ENCODE data around the gene P2RY2. TPM values are rescaled to one million over a fixed set of nuclear protein-coding genes. Genes with fewer than 3 reads are reported as not detected.

P2RY2 gene
- total and polyA plus RNA-seq, 7 donors: 0.16 to 6.2 (median 3.6) TPM; not detected in 3

DNA sequence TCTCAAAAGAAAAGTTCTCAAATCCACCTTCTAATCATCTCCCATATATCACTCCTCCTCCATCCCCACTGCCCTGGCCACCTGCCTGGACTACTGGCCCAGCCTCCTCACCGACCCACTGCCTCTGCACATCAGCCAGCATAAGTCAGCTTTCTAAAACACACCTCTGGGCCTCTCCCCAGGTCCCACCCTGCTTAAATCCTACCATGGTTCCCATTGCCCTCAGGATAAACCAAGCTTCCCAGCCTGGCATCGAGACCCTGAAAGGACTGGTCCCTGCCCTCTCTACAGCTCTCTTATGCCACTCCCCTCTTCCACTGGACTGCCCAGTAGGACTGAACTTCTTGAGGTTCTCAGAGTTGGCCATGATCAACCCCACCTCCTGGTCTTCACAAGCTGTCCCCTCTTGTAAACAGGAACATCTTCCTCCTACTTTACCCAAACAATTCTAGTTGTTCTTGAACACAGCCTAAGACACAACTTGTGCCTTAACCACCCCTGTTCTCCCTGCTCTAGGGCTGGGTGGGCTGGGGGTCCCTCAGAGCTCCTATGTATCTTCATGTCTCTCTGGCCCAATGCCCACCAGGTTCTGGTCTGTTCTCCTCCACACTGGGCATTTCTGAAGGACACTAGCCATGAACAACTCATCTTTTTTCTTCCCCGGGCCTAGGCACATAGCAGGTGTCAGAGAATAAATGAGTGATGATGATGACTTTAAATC, 41.5 kb downstream of the P2RY2 start:
- TF ChIP-seq EP300 (IDR thresholded peaks at IDR 0.05) (no peak), POLR2A (IDR thresholded peaks at IDR 0.05) (no peak), POLR2AphosphoS5 (IDR thresholded peaks at IDR 0.05) (no peak)
- TF ChIP-seq, protein P1, sequence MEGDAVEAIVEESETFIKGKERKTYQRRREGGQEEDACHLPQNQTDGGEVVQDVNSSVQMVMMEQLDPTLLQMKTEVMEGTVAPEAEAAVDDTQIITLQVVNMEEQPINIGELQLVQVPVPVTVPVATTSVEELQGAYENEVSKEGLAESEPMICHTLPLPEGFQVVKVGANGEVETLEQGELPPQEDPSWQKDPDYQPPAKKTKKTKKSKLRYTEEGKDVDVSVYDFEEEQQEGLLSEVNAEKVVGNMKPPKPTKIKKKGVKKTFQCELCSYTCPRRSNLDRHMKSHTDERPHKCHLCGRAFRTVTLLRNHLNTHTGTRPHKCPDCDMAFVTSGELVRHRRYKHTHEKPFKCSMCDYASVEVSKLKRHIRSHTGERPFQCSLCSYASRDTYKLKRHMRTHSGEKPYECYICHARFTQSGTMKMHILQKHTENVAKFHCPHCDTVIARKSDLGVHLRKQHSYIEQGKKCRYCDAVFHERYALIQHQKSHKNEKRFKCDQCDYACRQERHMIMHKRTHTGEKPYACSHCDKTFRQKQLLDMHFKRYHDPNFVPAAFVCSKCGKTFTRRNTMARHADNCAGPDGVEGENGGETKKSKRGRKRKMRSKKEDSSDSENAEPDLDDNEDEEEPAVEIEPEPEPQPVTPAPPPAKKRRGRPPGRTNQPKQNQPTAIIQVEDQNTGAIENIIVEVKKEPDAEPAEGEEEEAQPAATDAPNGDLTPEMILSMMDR (IDR thresholded peaks at IDR 0.05): no peak
- 77 to 94% methylated on average over 3 of the region's 3 CpGs for WGBS, 2 donors
- Histone ChIP-seq H3K4me3 (no peak overlapping the region), H3K9me3 (no peaks in the 10 kb centered on the region), H3K27me3 (peaks cover 6 to 13% (median 11%) of the 10 kb centered on the region in 3 donors), H3K4me1 (peaks cover 0 to 21% (median 13%) of the 10 kb centered on the region in 4 donors), H3K36me3 (no peaks in the 10 kb centered on the region), H3K27ac (no peak overlapping the region)
- intact Hi-C loops (cut with DNase I): no loop called here
- DNase-seq: peak; percentile 32

DNA sequence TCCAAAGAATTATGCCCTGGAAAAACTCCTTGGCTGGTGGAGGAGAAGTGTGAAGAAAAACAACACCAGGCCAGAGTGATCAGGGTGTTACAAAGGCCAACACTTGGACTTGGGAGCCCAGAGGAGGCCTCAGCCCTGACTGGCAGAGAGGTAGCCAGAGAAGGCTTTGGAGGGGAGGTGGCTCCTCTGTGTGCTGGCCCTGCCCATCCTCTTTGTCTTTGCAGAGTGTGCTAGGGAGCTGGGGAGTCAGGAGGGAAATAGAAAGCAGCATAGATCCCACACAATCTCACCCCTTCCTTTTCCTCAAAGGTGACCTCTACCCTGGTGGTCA, 42.0 kb downstream of the P2RY2 start:
- DNase-seq: no peak
- H3K4me1 ChIP-seq: peaks cover 0 to 22% (median 14%) of the 10 kb centered on the region in 4 donors
- no peaks in the 10 kb centered on the region for H3K36me3 ChIP-seq
- H3K27ac ChIP-seq: no peak overlapping the region
- intact Hi-C loops (cut with DNase I): no loop called here
- H3K9me3 ChIP-seq: no peaks in the 10 kb centered on the region
- H3K4me3 ChIP-seq: no peak overlapping the region
- TF ChIP-seq POLR2A (IDR thresholded peaks at IDR 0.05) (no peak), EP300 (IDR thresholded peaks at IDR 0.05) (no peak), POLR2AphosphoS5 (IDR thresholded peaks at IDR 0.05) (no peak)
- TF ChIP-seq, protein P1 (IDR thresholded peaks at IDR 0.05): no peak
- peaks cover 11 to 19% (median 16%) of the 10 kb centered on the region in 3 donors for H3K27me3 ChIP-seq

DNA sequence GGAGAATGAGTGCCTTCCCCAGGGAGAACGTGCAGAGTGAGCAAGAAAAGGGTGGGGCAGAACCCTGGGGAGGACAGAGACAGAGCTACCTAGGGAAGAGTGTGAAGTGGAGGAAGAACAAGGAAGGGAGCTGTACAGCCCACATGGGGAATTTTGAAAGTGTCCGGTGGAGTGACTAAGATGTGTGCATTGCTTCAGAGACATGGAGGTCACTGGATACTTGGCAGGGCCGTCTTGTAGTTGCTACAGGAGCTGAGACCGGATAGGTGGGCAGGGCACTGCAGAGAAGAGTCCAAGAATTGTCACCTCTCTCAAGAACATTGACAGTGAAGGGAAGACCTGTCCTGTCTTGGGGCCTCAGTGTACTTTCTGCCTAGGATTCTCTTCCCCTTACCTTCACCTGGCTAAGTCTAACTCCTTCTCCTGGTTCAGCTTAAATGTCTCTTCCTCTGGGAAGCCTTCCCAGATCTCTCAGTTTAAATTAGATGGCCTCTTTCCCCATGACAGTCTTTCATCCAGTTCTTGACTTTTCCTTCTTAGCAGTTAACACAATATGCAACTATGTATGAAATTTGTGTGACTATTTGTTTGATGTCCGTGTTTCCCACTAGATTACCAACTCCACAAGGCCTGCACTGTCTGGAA, 44.9 kb downstream of the P2RY2 start:
- H3K36me3 ChIP-seq: no peaks in the 10 kb centered on the region
- no peak overlapping the region for H3K4me3 ChIP-seq
- TF ChIP-seq, protein P1 (IDR thresholded peaks at IDR 0.05): no peak
- TF ChIP-seq POLR2A (IDR thresholded peaks at IDR 0.05) (no peak), EP300 (IDR thresholded peaks at IDR 0.05) (no peak), POLR2AphosphoS5 (IDR thresholded peaks at IDR 0.05) (no peak)
- H3K27me3 ChIP-seq: peaks cover 11 to 27% (median 22%) of the 10 kb centered on the region in 3 donors
- no peak overlapping the region for H3K27ac ChIP-seq
- no peak for DNase-seq
- intact Hi-C loops (cut with DNase I): no loop called here
- WGBS, 2 donors: 50 to 73% methylated on average over 5 of the region's 5 CpGs
- H3K9me3 ChIP-seq: no peaks in the 10 kb centered on the region
- peaks cover 0 to 12% (median 7%) of the 10 kb centered on the region in 4 donors for H3K4me1 ChIP-seq

DNA sequence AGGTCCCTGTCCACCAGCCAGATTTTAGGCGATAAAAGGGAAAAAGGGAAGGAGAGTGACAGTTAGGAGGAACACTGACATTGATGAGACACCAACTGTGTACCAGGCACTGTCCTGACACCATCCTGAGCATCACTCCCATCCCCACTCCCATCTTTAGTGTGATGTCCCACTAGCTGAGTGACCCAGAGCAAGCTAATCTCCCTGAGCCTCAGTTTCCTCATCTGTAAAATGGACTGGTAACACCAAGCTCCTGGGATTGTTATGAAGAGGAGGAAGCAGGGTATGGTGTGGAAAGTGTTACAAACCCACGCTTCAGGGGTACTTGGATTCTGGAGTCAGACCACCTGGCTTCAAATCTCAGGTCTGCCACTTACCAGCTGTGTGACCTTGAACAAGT, 45.6 kb downstream of the P2RY2 start:
- Histone ChIP-seq H3K36me3 (no peaks in the 10 kb centered on the region), H3K27me3 (peaks cover 11 to 27% (median 22%) of the 10 kb centered on the region in 3 donors), H3K9me3 (no peaks in the 10 kb centered on the region), H3K4me1 (peaks cover 0 to 7% (median 6%) of the 10 kb centered on the region in 4 donors), H3K27ac (no peak overlapping the region), H3K4me3 (no peak overlapping the region)
- no peak for TF ChIP-seq EP300 (IDR thresholded peaks at IDR 0.05)
- no peak for TF ChIP-seq POLR2A (IDR thresholded peaks at IDR 0.05)
- TF ChIP-seq, protein P1 (IDR thresholded peaks at IDR 0.05): no peak
- no peak for TF ChIP-seq POLR2AphosphoS5 (IDR thresholded peaks at IDR 0.05)
- intact Hi-C loops (cut with DNase I): no loop called here
- WGBS, 2 donors: 83 to 92% methylated on average over 2 of the region's 2 CpGs
- no peak for DNase-seq

Data from sigmoid colon (tissue), 7 donors.